Cardiac fibroblast (primary cell): Measurements from ENCODE around the gene CPA1.
A peak's percentile ranks its signal among the peaks of the same experiment; 100 is the strongest.

Experiments
- DNase-seq, 2 donors: peaks; one replicate each; pipeline versions ENCODE4 v3.0.0 to v3.0.0-alpha.2; 2010; ENCODE audit warnings: low read depth in 2 of 2
- H3K4me3 ChIP-seq, 2 donors: replicated peaks in 1 of 2; 1 replicate in 1 of 2; 2 replicates in 1 of 2; pipeline ENCODE4 v1.5.1; 2011; ENCODE audit warnings: low read depth in 2 of 2, low read length in 2 of 2, mild to moderate bottlenecking in 2 of 2, moderate library complexity in 1 of 2
- TF ChIP-seq, protein P1 (sequence below): IDR thresholded peaks from one replicate; pipeline ENCODE4 v1.5.1; 2011; ENCODE audit warnings: low read depth, mild to moderate bottlenecking, low read length, inconsistent platforms

CPA1 gene

GRCh38 chr7:130379921-130380860, at the start of gene CPA1:
Gene CPA1 (plus strand): TSS chr7:130380494. CDS start chr7:130380521, 27 bp downstream.
- DNase-seq: peak in 1 of 2 donors; percentile 50
- no peak within 1 kb of the TSS for H3K4me3 ChIP-seq
- TF ChIP-seq, protein P1, sequence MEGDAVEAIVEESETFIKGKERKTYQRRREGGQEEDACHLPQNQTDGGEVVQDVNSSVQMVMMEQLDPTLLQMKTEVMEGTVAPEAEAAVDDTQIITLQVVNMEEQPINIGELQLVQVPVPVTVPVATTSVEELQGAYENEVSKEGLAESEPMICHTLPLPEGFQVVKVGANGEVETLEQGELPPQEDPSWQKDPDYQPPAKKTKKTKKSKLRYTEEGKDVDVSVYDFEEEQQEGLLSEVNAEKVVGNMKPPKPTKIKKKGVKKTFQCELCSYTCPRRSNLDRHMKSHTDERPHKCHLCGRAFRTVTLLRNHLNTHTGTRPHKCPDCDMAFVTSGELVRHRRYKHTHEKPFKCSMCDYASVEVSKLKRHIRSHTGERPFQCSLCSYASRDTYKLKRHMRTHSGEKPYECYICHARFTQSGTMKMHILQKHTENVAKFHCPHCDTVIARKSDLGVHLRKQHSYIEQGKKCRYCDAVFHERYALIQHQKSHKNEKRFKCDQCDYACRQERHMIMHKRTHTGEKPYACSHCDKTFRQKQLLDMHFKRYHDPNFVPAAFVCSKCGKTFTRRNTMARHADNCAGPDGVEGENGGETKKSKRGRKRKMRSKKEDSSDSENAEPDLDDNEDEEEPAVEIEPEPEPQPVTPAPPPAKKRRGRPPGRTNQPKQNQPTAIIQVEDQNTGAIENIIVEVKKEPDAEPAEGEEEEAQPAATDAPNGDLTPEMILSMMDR: no peak

- TF ChIP-seq, protein P1: no peak
- no peak overlapping the region for H3K4me3 ChIP-seq
- no peak for DNase-seq
Observed at GRCh38 chr7:130332259-130333053, 47.8 kb upstream of the CPA1 start.

GRCh38 chr7:130333832-130334231, 46.5 kb upstream of the CPA1 start:
- TF ChIP-seq, protein P1: no peak
- H3K4me3 ChIP-seq: no peak overlapping the region
- DNase-seq: no peak

- H3K4me3 ChIP-seq: no peak overlapping the region
- TF ChIP-seq, protein P1: no peak
- peak; percentile 33 to 66 for DNase-seq
Observed at GRCh38 chr7:130334274-130334673, 46.0 kb upstream of the CPA1 start.

DNA sequence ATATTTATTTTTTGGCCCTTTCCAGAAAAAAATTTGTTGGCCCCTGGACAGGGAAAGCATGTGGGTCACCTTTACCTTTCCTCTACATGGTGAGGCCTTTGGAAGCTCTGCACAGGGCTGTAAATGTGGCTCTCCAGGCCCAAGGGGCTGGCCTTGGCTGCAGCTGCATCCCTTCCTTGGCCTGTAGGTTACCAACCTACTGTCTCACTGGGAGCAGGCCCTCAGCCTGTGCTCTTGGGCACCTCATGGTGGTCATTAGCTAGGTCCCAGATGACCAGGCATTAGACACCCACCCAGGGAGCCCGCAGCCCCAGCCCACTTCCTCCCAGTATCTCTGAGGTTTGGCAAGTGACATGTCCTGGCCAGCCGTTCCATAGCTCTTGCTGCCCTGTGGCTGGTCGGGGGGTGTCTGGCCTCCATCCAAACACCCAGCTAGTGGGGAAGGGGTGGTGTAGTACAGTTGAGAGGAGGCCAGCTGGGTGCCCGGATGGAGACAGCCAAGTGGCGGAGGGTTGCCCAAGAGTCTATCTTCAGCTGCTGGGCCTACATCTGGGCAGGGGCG, 42.8 kb upstream of the CPA1 start:
- DNase-seq: no peak
- TF ChIP-seq, protein P1: no peak
- H3K4me3 ChIP-seq: no peak overlapping the region

- no peak for DNase-seq
- TF ChIP-seq, protein P1: no peak
- H3K4me3 ChIP-seq: no peak overlapping the region
Observed at GRCh38 chr7:130338233-130338632, 42.1 kb upstream of the CPA1 start.
